ENCODE measurements around the gene RANBP1.
"Not testable (repeated sequence)": the region's sequence is repeated elsewhere in the genome, so short reads cannot be mapped to it uniquely, and the experiment has no call there.

The RANBP1 gene

GRCh38 chr22:20115691-20116375 lies at the start of gene RANBP1:
RANBP1 (plus strand) TSS chr22:20116104; CDS start chr22:20116185, 81 bp downstream.
- peak within 1 kb of the TSS; percentile 97 for H3K4me3 ChIP-seq (ENCODE audit: low read depth, low read length)
- CTCF ChIA-PET = interaction anchor here (1.0 to 1.4 kb wide), 2 partner anchors 13 to 24 kb away, joined by 3 to 4 read pairs; no protein-coding TSS in a partner anchor
- DNase-seq (ENCODE audit: low read depth, low spot score) = no peak
- TF ChIP-seq CTCF (IDR thresholded peaks at IDR 0.05; ENCODE audit: insufficient read depth, low read length, missing control alignments) = no peak
- POLR2A ChIA-PET = no interaction called here

- POLR2A ChIA-PET = no interaction called here
- CTCF ChIA-PET = no interaction called here
- TF ChIP-seq CTCF (IDR thresholded peaks at IDR 0.05; ENCODE audit: insufficient read depth, low read length, missing control alignments) = no peak
Measured at GRCh38 chr22:20066617-20067383, 49.1 kb upstream of the RANBP1 start.

GRCh38 chr22:20067384-20067682 lies 48.6 kb upstream of the RANBP1 start:
- DNase-seq (ENCODE audit: low read depth, low spot score); POLR2A ChIA-PET; H3K4me3 ChIP-seq (ENCODE audit: low read depth, low read length); CTCF ChIA-PET: not testable (repeated sequence)

More at GRCh38 chr22:20066617-20067383, 49.1 kb upstream of the RANBP1 start:
- DNase-seq (ENCODE audit: low read depth, low spot score) = no peak
- no peak overlapping the region for H3K4me3 ChIP-seq (ENCODE audit: low read depth, low read length)

- no peak for DNase-seq (ENCODE audit: low read depth, low spot score)
- no peak for TF ChIP-seq CTCF (IDR thresholded peaks at IDR 0.05; ENCODE audit: insufficient read depth, low read length, missing control alignments)
- H3K4me3 ChIP-seq (ENCODE audit: low read depth, low read length) = no peak overlapping the region
- ChIA-PET CTCF (no interaction called here), POLR2A (no interaction called here)
Measured at GRCh38 chr22:20068640-20069039, 47.3 kb upstream of the RANBP1 start.

- POLR2A ChIA-PET = no interaction called here
- DNase-seq (ENCODE audit: low read depth, low spot score) = no peak
- TF ChIP-seq CTCF (IDR thresholded peaks at IDR 0.05; ENCODE audit: insufficient read depth, low read length, missing control alignments) = no peak
- CTCF ChIA-PET = interaction anchor here (1.3 kb wide), 1 partner anchor 16 kb away, joined by 4 read pairs; no protein-coding TSS in a partner anchor
- H3K4me3 ChIP-seq (ENCODE audit: low read depth, low read length) = no peak overlapping the region
Measured at GRCh38 chr22:20069331-20070042, 46.4 kb upstream of the RANBP1 start.

GRCh38 chr22:20071524-20071972 lies 44.4 kb upstream of the RANBP1 start:
- ChIA-PET CTCF (interaction anchor here (1.4 kb wide), 1 partner anchor 11 kb away, joined by 3 read pairs; no protein-coding TSS in a partner anchor), POLR2A (no interaction called here)
- TF ChIP-seq CTCF (IDR thresholded peaks at IDR 0.05; ENCODE audit: insufficient read depth, low read length, missing control alignments) = no peak
- no peak overlapping the region for H3K4me3 ChIP-seq (ENCODE audit: low read depth, low read length)
- DNase-seq (ENCODE audit: low read depth, low spot score) = no peak
